Hindlimb muscle (tissue), 1 donor: ENCODE data around the gene SNX12. TPM values are rescaled to one million over a fixed set of nuclear protein-coding genes. Genes with fewer than 3 reads are reported as not detected.
A peak's percentile ranks its signal among the peaks of the same experiment; 100 is the strongest.
"Not testable (repeated sequence)": the region's sequence is repeated elsewhere in the genome, so short reads cannot be mapped to it uniquely, and the experiment has no call there.

ENCODE experiments used
- DNase-seq: peaks from one replicate; pipeline ENCODE4 v3.0.0-alpha.2; 2013
- polyA plus RNA-seq: library from polyadenylated mRNA; unstranded; fragments of 120-200 nt; gene quantifications from one replicate; pipeline ENCODE4 v1.2.1, GENCODE V29; 2013; ENCODE audit not compliant: insufficient read length

The SNX12 gene
- polyA plus RNA-seq, 1 donor, result 47.0 TPM

DNA sequence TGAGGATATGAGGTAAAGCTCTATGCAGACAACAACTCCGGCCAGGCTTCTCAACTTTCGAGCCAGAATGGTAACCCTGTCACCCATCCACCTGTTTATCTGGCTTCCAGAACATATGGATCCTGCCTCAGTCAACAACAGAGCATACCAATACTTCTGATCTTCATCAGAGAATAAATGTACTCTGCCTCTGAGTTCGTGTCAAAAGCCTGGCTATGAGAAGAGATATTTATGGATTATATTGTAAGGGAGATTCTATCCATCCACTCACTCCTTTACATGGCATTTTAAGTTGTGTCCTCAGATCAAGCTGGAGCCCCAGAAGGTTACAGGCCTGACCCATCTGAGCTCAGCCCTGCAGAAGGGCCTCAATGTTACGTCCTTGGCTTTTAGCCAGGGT, 17.8 kb upstream of the SNX12 start:
- DNase-seq, result no peak

DNA sequence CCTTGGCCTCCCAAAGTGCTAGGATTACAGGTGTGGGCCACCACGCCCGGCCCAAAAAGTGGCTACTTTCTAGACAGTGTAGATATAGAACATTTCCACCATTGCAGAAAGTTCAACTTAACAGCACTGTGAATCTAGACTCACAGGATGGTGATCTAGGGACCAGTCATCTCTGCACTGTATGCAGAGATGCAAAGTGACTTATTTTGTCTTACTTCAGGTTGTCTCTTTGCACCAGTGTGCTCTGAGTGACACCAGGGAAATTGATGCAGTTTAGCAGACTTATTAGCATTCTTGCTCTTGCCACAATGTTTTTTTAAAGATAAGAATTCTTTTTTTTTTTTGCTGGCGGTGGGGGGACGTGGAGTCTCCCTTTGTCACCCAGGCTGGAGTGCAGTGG, 14.7 kb upstream of the SNX12 start:
- DNase-seq, result no peak

DNA sequence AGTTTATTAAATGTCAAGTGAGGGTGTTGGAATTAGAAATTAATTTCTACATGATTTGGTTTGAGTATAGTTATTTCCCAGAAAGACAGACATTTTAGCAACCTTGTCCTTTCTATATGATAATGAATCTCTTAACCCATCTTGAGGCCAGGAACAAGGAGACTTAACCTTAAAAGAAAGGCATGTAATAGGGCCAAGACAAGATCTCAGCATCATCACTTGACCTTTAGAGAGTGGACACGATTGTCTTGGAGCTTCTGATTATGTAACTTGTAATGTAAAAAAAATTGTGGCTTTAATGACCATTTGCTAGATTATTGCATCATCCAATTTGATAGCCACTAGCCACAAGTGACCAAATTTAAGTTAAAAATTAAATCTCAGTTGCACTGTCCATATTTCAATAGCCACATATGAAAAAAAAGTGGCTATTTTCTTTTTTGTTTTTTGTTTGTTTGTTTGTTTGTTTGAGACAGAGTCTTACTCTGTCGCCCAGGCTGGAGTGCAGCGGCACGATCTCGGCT, 14.1 kb upstream of the SNX12 start:
- no peak for DNase-seq

DNA sequence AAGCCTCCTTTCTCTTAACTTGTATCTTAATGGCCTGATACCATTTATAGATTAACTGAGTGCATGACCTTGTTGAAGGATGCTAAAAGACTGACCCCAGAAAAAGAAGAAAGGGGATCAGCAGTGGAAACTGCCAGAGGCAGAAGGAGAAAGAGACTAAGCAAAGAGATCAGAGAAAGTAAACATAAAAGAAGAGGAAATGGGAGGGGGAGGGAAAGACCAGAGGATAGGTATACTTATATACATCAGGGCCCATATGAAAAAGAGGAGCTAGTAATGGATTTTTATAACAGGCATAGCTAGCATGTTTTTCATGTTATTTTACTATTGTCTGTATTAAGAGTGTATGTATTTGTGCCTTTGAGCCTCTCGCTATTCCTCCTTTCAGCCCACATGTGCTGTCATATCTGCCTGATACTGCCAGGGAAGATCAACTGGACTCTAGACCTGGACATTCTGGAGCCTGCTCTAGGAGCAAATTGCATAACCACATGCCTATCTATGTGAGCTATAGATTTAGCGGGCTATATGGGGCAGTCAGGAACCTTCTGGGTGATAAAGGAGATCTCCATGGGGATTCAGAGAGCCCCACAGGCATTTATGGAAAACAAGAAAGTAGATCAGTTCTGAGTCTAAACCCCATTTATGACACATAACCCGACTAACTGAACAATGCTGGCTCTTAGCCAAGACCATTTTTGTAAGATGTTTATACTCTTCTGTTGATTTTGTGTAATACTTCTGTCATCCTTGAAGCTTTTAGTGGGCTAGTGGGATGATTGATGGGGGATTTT, 13.4 kb upstream of the SNX12 start:
- DNase-seq, result no peak

DNA sequence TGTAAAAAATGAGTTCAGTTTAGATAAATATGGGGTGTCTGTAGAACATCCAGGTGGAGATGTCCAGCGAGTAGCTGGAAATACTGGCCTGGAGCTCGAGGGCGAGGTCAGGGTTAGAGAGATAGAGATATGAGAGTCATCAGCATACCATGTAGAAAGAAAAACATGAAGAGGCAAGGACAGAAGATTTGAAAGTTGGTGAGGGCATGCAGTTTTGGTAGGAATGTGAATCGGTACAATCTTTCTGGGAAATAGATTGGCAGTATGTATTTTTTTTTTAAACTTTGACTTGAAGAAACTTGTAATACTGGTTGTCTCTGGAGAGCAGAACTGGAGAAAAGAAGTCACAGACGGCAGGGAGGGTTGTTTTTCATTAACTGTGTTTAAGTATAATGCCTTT, 2.4 kb upstream of the SNX12 start:
- no peak for DNase-seq

DNA sequence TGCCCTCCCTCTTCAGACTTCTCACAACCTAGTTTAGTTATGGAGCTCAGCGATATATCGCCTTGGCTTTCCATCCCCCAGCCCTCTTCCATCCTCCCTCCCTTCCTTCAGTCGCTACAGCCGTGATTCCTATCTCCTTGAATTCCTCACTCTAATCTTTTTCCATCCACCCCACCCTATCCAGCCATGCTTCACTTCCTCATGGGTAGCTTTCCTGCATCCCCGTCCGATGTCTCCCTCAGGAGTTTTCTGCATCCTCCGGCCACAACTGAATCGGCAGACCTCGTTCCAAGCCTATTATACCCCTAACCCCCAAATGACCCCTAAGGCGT, 456 bp downstream of the SNX12 start:
- DNase-seq, result peak; percentile 15

DNA sequence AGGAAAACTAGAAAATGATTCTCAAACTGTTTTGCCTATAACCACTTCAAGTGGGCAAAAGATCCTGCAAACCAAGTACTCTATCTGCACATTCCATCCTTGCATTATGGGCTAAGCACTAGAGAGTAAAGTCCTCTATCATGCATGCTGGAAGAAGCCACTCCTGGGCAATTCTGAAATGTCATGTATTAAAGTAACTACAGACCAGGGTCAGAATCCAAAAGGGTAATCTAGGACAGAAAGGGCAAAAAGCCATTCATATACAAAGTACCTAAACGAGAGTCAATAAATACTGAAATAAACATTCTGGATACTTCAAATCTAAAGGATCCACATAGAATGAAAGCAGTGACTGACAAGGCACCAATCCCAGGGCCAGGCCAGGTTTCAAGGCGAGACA, 1.0 kb downstream of the SNX12 start:
- no peak for DNase-seq

DNA sequence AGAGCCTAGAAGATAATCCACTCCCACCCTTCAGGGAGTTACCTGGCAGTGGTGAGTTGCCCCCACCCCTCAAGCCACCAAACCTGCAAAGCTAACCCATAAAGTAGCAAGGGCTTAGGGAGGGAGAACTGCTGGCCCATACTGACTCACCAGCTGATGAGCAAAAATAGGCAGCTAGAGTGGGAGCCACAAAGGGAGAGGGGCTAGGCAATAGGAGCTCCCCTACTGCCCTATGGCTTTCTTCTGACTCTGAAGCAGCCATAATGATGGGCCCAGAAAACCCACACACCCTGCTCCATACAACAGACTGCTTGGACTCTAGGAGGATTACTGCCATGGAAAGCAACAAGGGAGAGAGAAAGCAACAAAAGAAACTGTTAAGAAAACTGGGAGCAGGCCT, 8.0 kb downstream of the SNX12 start:
- DNase-seq, result no peak

DNA sequence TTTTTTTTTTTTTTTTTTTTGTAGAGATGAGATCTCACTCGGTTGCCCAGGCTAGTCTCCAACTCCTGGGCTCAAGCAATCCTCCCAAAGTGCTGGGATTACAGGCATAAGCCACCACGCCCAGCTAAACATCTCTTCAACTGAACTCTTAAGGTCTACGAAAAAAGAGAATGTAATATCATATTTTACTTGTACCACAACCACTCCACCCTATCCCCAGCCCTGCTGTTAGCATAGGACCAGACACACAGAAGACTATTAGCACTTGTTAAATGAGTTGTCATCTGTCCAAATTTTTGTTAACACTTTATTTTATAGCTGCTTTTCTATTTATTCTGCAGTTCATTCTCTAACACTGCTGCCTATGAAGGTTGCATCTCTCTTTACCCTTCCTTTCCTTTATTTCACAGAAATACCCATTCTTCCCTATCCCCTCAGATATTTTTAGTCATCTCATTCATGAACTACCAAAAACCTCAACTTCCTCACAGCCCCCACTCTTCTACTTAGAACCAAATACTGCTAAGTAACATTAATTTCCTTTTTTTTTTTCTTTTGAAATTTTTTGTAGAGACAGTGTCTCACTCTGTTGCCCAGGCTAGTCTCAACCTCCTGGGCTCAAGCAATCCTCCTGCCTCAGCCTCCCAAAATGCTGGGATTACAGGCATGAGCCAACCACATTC, 10.1 kb downstream of the SNX12 start:
- no peak for DNase-seq

DNA sequence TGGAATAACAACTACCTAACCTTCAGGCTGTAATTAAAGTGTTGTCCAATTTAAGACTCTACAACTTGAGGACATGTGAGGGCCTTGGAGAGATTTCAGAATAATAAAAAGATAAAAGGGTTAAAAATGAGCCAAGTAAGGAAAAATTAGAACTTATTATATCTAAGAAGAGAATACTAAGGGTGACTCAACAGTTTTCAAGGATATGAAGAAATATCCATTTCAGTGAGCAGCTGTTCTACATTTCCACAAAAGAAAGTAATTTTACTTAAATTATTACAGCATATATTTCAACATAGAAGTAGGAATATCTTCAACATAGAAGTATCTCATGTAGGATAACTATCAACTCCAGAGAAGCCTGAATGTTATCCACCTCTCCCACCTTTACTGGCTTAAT, 11.3 kb downstream of the SNX12 start:
- no peak for DNase-seq

DNA sequence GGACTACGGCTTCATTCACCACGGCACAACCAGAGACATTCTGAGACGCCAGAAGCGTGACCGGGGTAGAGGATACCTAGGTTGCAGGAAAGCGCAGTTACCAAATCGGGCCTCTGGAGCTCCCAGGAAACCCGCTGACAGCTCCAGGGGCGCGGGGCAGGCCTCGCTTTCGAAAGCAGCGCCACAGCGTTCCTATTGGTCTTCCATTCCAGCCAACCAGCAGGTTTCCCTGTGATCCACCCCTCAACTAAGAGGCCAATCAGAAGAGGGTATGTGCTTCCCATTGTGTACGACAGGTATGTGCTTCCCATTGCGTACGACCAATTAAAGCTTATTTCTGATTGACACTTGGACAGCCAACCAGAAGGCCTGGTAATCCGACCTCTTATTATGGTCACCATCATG, 14.9 kb downstream of the SNX12 start:
- peak; percentile 4 for DNase-seq

DNA sequence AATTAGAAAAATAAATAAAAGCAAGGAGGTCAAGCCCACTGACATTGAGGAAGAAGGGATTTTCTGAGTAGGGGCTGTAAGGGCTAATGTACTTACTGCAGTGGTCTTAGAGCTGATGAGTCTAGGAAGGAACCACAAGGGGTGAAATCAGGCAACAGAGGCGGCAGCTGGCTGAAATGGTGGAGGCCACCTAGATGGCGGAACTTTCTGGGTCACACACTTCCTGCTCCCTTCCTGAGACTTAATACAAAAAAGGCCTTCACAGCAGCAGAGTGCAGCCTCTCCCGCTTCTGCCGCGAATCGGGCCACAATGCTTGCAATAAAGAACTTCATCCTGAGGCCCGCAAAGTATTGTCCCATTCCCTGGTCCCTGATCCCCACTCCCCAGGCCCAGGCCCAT, 15.4 kb downstream of the SNX12 start:
- no peak for DNase-seq

DNA sequence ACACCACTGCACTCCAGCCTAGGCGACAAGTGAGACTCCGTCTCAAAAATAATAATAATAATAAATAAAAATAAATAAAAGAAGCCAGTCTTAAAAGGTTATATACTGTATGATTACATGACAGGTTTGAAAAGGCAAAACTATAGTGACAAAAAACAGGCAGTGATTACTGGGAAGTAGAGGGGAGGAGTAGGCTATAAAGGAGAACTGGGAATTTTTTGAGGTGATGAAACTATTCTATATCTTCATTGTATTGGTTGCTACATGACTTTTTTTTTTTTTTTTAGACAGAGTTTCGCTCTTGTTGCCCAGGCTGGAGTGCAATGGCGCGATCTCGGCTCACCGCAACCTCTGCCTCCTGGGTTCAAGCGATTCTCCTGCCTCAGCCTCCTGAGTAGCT, 20.2 kb downstream of the SNX12 start:
- not testable (repeated sequence) for DNase-seq

DNA sequence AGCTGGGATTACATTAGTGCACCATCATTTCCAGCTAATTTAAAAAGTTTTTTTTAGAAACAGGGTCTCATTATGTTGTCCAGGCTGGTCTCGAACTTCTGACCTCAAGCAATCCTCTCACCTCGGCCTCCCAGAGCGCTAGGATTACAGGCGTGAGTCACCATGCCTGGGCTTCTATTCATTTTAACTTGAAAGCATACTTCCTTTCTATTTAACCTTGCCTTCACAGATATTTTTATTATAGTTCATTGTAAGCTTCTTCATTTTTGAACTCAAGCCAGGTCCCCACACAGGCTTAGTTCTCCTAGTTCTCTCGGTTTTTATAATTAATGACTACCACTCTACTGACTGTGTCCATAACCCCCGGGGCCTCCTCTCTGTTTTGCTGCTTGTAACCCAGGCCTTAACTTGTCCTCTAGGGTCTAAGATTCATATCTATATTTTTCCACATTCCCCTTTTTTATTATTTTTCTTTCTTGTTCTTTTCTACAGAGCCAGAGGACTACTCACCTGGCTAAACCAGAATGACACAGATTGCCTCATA, 50.7 kb downstream of the SNX12 start:
- no peak for DNase-seq

Other genes with a start within 250 kb of the SNX12 start
- gene TEX11, start 159.6 kb downstream of the SNX12 start, polyA plus RNA-seq, result 0.23 TPM
- 1.1 TPM for gene SLC7A3, start 137.2 kb downstream of the SNX12 start, polyA plus RNA-seq
- 51.5 TPM for gene FOXO4, start 27.5 kb upstream of the SNX12 start, polyA plus RNA-seq
- gene CXorf65, start 38.4 kb upstream of the SNX12 start, polyA plus RNA-seq, result 0.79 TPM
- 1.8 TPM for gene IL2RG, start 43.2 kb upstream of the SNX12 start, polyA plus RNA-seq
- 52.5 TPM for gene MED12, start 50.3 kb upstream of the SNX12 start, polyA plus RNA-seq
- 2.5 TPM for gene NLGN3, start 76.5 kb upstream of the SNX12 start, polyA plus RNA-seq
- gene GJB1, start 154.9 kb upstream of the SNX12 start, polyA plus RNA-seq, result not detected
- 22.0 TPM for gene ZMYM3, start 185.8 kb upstream of the SNX12 start, polyA plus RNA-seq
- 320 TPM for gene NONO, start 215.3 kb upstream of the SNX12 start, polyA plus RNA-seq
- gene ITGB1BP2, start 233.4 kb upstream of the SNX12 start, polyA plus RNA-seq, result 114 TPM